ENCODE results near the gene CHMP4A.
"Not testable (repeated sequence)": the region's sequence is repeated elsewhere in the genome, so short reads cannot be mapped to it uniquely, and the experiment has no call there.

CHMP4A gene

GRCh38 chr14:24222987-24223386, 9.7 kb upstream of the CHMP4A start:
- DNase-seq, result not testable (repeated sequence)

GRCh38 chr14:24219521-24219920, 6.2 kb upstream of the CHMP4A start:
- no peak for DNase-seq

- no peak for DNase-seq
Observed at GRCh38 chr14:24219080-24219479, 5.8 kb upstream of the CHMP4A start.

GRCh38 chr14:24216876-24217275, 3.6 kb upstream of the CHMP4A start:
- not testable (repeated sequence) for DNase-seq

- no peak for DNase-seq
Observed at GRCh38 chr14:24216345-24216699, 3.0 kb upstream of the CHMP4A start.

GRCh38 chr14:24215495-24216344, 2.4 kb upstream of the CHMP4A start, which contains the start of gene MDP1:
Gene MDP1 (minus strand): TSS chr14:24216066. CDS start chr14:24215955, 111 bp downstream.
- DNase-seq, result peak; percentile 92

GRCh38 chr14:24213866-24214662, 776 bp upstream of the CHMP4A start:
- DNase-seq, result no peak

- DNase-seq, result no peak
Observed at GRCh38 chr14:24211311-24211710, 2.0 kb downstream of the CHMP4A start.

- DNase-seq, result no peak
Observed at GRCh38 chr14:24207625-24208024, 5.7 kb downstream of the CHMP4A start.

- no peak for DNase-seq
Observed at GRCh38 chr14:24207104-24207551, 6.2 kb downstream of the CHMP4A start.

- no peak for DNase-seq
Observed at GRCh38 chr14:24206260-24207103, 6.8 kb downstream of the CHMP4A start.

GRCh38 chr14:24204163-24205146, 8.8 kb downstream of the CHMP4A start:
- no peak for DNase-seq

GRCh38 chr14:24203249-24203886, 9.9 kb downstream of the CHMP4A start:
- not testable (repeated sequence) for DNase-seq

- DNase-seq, result not testable (repeated sequence)
Observed at GRCh38 chr14:24202538-24202937, 10.8 kb downstream of the CHMP4A start.

GRCh38 chr14:24198814-24199524, 14.3 kb downstream of the CHMP4A start:
- DNase-seq, result no peak

GRCh38 chr14:24197056-24197450, 16.2 kb downstream of the CHMP4A start:
- DNase-seq, result no peak

- DNase-seq, result no peak
Observed at GRCh38 chr14:24196071-24197055, 16.9 kb downstream of the CHMP4A start.

- DNase-seq, result peak; percentile 91
Observed at GRCh38 chr14:24195186-24196070, 17.9 kb downstream of the CHMP4A start, which contains the start of gene TM9SF1. Gene TM9SF1 (minus strand): TSS chr14:24195441. CDS start chr14:24195019, 422 bp downstream.

Measured in activated CD4-positive, alpha-beta T cell treated with anti-CD3 and anti-CD28 coated beads, Interleukin-2, amount 50 U/mL, for 16 hours (primary cell).